ENCODE measurements around the gene TGFBR3.

The TGFBR3 gene

DNA sequence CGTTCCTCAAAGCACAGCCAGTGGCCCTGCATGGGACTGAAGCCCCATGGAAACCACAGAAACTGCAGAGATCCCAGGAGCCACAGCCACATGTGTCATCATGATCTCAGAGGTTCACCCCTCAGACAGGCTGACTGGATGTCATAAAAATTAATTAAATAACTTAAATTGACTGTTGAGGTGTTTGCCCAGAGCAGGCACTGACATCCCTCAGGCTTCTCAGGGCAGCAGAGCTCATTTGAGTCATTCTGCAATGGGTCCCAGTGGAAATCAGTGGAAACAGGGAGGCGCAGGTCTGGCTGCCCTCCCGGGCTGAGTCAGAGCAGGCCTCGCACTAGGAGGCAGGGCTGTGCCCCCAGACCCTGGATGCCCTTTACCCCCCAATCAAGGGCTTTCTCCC is 250.2 kb downstream of the TGFBR3 start:
- DNase-seq (ENCODE audit: low read depth): no peak

- no peak for DNase-seq (ENCODE audit: low read depth)
Measured at GRCh38 chr1:91633438-91633837, 252.5 kb downstream of the TGFBR3 start.

- DNase-seq (ENCODE audit: low read depth): no peak
Measured at GRCh38 chr1:91631718-91632330, 254.1 kb downstream of the TGFBR3 start.

GRCh38 chr1:91630803-91631202 is 255.1 kb downstream of the TGFBR3 start:
- DNase-seq (ENCODE audit: low read depth): no peak
